GM12801 (cell line): Measurements from ENCODE around the gene ANK3.

Source experiments
- CTCF ChIP-seq: IDR thresholded peaks from one replicate; pipeline ENCODE4 v1.5.1; 2011; ENCODE audit warnings: control low read depth; ENCODE audit not compliant: insufficient read length; ENCODE audit errors: extremely low read depth

ANK3 gene

DNA sequence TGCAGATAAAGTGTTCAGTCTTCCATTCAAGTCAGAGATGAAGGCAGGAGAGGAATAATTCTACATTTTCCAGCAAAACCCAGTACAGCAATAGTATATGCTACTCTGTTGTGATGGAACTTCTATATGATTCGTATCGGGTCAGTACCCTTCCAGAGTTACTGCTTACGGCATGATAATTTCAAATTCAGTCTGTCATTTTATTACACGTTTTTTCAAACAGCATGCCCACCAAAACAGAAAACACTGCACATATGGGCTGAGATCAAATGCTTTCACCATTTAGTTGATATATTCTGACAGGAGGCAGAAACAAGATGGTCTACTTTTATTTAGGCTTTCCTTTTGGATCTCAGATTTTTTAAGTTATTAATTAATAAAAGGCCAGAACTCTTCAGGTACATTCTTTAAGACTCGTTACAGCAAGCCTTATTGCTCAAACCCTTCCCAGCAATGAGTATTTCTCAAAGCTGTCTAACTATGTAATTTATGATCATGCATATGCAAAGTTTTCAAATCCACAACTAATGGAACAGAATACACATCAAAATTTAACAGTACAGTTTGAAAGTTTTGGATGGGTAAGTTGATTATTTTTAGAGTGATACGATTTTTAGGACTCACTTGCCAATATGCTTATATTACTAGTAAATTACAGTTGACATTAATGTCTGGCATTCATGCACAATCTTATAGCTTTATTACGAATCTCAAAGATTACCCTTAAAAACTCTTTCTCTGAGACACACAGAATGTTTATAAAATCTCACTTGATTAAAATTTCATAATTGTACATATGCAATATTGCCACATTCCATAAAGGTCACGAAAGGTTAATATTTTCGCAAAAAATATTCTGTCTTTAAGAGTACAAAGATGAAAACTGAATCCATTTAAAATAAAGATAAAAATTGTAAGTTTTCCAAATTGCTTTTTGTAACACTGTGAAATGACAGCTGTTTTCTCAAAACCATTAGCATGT lies 91.0 kb downstream of the ANK3 start:
- no peak for TF ChIP-seq CTCF

GRCh38 chr10:60296073-60296472 lies 93.6 kb downstream of the ANK3 start:
- TF ChIP-seq CTCF, result no peak

DNA sequence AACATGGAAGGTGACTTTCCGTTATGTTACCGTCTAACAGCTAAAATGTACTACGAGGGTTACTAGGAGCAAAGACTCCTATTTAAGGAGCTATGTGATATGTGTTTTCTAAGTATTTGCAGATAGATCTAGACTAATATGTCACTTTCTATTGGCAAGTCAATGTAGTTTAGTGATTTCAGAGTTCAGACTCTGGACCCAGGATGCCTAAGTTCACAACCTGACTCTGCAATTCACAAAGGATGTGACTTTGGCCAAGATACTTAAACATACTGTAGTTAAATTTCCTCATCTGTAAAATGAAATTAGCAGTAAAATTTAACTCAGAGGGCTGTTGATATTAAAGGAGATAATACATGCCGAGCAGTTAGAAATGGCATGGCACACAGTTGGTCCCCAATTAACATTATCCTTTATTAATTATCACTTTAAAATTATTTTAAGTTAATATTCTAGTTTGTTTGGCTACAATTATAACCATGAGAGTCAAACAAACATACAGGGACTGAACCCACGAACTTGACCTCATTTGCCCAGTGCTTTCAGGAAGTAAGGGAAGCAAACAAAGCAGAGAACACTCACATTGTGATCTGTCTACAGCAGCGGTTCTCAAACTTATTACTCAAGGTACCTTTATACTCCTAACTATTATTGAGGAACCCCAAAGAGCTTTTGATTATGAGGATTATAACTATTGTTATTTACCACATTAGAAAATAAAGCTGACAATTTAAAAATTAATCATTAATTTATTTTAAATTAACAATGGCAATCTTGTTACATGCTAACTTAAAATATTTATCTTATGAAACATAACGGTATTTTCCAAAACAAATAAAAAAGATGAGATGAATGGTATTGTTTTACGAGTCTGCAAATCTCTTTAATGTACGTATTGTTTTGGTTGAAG lies 94.4 kb downstream of the ANK3 start:
- no peak for TF ChIP-seq CTCF

- no peak for TF ChIP-seq CTCF
Observed at GRCh38 chr10:60293581-60294175, 96.0 kb downstream of the ANK3 start.

DNA sequence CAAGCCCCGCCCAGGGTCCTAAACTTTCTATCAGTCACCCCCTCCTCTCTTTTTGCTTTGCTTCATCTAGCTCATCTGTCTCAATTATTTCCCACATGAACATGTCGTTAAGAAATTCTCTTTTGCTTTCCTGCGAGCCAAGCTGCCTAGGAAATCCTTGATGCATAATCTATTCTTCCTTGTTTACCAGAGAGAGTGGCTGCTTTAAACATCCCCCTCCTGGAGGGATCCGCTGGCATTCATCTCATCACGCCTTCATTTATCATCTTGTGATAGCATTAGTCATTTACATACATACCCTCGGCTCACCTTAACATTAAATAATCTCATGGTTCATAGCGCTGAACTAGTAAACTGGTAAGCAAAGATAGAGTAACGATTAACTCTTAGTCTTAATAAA lies 96.7 kb downstream of the ANK3 start:
- no peak for TF ChIP-seq CTCF

DNA sequence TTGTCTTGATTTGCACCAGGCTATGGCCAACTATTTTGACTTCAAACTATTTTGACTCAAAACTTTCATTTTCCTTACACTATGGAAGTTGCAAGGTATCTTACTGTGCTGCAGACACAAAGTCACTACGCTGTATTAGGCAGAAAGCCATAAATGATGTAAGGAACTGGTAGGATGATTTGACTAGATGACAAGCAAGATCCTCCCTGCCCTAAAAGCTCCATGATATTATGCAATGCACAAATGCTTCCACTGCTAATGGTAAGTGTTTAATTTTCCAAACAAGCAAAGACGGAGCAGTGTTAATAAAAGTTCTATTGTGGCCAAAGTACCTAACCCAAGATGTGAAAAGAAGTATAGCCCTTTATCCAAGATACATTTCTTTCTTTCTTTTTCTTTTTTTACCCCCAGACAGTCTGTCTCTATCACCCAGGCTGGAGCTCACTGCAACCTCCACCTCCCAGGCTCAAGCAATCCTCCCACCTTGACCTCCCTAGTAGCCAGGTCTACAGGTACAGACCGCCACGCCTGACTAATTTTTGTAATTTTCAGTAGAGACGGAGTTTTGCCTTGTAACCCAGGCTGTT lies 98.2 kb downstream of the ANK3 start:
- TF ChIP-seq CTCF, result no peak

DNA sequence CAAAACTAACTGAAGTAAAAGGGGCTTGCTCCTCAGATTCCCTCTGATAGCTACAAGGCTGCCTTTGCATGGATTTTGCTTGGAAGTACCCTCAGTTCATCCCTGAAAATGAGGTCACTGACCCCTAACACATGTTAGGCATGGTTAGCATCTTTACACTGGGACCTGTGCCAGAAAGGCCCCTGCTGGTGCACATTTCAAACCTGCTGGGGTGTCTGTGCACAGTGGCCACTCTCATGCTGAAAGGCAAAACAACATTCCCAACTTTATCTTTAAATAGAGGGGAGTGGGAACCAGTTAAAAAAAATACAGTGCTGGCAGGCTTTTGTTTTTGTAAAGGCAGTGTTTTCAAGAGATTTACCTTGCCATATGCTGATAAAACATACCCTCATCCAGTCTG lies 99.1 kb downstream of the ANK3 start:
- no peak for TF ChIP-seq CTCF
